ENCODE results near the gene CGNL1. TPM values are rescaled to one million over a fixed set of nuclear protein-coding genes. Genes with fewer than 3 reads are reported as not detected.
A peak's percentile ranks its signal among the peaks of the same experiment; 100 is the strongest.

The CGNL1 gene
- total RNA-seq, 1 experiment from 2014 or later: 34.6 TPM

GRCh38 chr15:57496594-57496945 lies 120.3 kb downstream of the CGNL1 start:
- H3K9me3 Mint-ChIP-seq: no peaks in the 10 kb centered on the region
- Histone ChIP-seq H3K4me1 (ENCODE audit: insufficient read depth, low read length) (no peaks in the 10 kb centered on the region), H4K5ac (ENCODE audit: insufficient read length, low read depth, low read length) (no peak overlapping the region), H3K14ac (ENCODE audit: insufficient read depth, low read length) (no peak overlapping the region), H3K4ac (ENCODE audit: low read depth, low read length) (no peak overlapping the region), H3K9ac (ENCODE audit: extremely low read depth, insufficient read length, low read length) (no peak overlapping the region), H2BK12ac (ENCODE audit: insufficient read length, low read depth, low read length) (no peak overlapping the region), H3K79me1 (ENCODE audit: insufficient read depth, low read depth, low read length, poor library complexity, severe bottlenecking) (no peaks in the 10 kb centered on the region), H4K8ac (replicated peaks; ENCODE audit: insufficient read length, low read depth, low read length) (no peak overlapping the region), H2BK120ac (ENCODE audit: low read depth, low read length, poor library complexity, severe bottlenecking) (no peak overlapping the region), H3K18ac (ENCODE audit: insufficient read length, low read depth, low read length) (no peak overlapping the region), H3K79me2 (ENCODE audit: insufficient read depth, low read length) (no peaks in the 10 kb centered on the region), H2BK20ac (ENCODE audit: low read depth, low read length, poor library complexity, severe bottlenecking) (no peak overlapping the region), H3K23ac (ENCODE audit: insufficient read length, low read depth, low read length) (no peak overlapping the region), H3K23me2 (ENCODE audit: insufficient read length, low read depth, low read length, poor library complexity, severe bottlenecking) (no peaks in the 10 kb centered on the region), H3T11ph (ENCODE audit: low read length) (no peak overlapping the region), H2BK15ac (ENCODE audit: low read depth, low read length) (no peak overlapping the region), H3K4me2 (ENCODE audit: insufficient read depth, insufficient read length, low read length) (no peak overlapping the region), H3K9me3 (ENCODE audit: control insufficient read depth, low read depth, low read length) (no peaks in the 10 kb centered on the region), H4K91ac (ENCODE audit: insufficient read length, low read depth, low read length) (no peak overlapping the region), H3K27me3 (ENCODE audit: insufficient read depth, low read length) (no peaks in the 10 kb centered on the region), H2AFZ (ENCODE audit: low read length) (no peak overlapping the region), H3K27ac (ENCODE audit: insufficient read length, low read depth, low read length) (no peak overlapping the region), H2BK5ac (ENCODE audit: insufficient read length, low read length) (no peak overlapping the region), H3K56ac (ENCODE audit: insufficient read length, low read depth, low read length) (no peak overlapping the region), H2AK5ac (ENCODE audit: insufficient read length, low read length) (no peak overlapping the region), H4K20me1 (ENCODE audit: control insufficient read depth, insufficient read depth, insufficient read length) (no peaks in the 10 kb centered on the region)
- H3K27me3 Mint-ChIP-seq (ENCODE audit: low read depth): 0 out of 2 replicates have a peak, but pooled peaks cover 1% of the 10 kb centered on the region
- peaks cover 16 to 19% of the 10 kb centered on the region in 2 experiments for H3K4me1 Mint-ChIP-seq
- no peak for TF ChIP-seq CTCF (conservative IDR thresholded peaks at IDR 0.05)
- no CpG with 5 or more reads among the region's 1 CpG for WGBS (ENCODE audit: extremely low coverage, insufficient read length, low lambda C conversion rate)
- peaks cover 0 to 3% (median 0%) of the 10 kb centered on the region in 3 experiments; a peak in 3 of 7 replicates for H3K36me3 Mint-ChIP-seq (ENCODE audit: insufficient read depth in 1 of 3, low read depth in 3 of 3)
- DNase-seq: no peak
- H3K27ac Mint-ChIP-seq: peak overlapping the region in 1 of 3 experiments; percentile 25; a peak in 2 of 7 replicates
- H3K4me3 Mint-ChIP-seq: no peak overlapping the region
